IPS-18a (cell line): ENCODE results near the gene CHST13.
A peak's percentile ranks its signal among the peaks of the same experiment; 100 is the strongest.

Source experiments
- H3K27ac ChIP-seq: one replicate; pipeline ENCODE4 v1.5.1; 2013; ENCODE audit warnings: low read length
- H3K27me3 ChIP-seq: one replicate; pipeline ENCODE4 v1.6.1; 2013; ENCODE audit warnings: mild to moderate bottlenecking, low read length; ENCODE audit not compliant: control insufficient read depth, insufficient read depth
- H3K36me3 ChIP-seq: one replicate; pipeline ENCODE4 v1.6.1; 2013; ENCODE audit warnings: low read depth, low read length; ENCODE audit not compliant: control insufficient read depth
- H3K4me1 ChIP-seq: one replicate; pipeline ENCODE4 v1.6.1; 2013; ENCODE audit warnings: low read depth, low read length; ENCODE audit not compliant: control insufficient read depth
- H3K4me3 ChIP-seq: one replicate; pipeline ENCODE4 v1.5.1; 2013; ENCODE audit warnings: low read length
- H3K9ac ChIP-seq: one replicate; pipeline ENCODE4 v1.6.1; 2013; ENCODE audit warnings: mild to moderate bottlenecking, low read length, moderate library complexity
- H3K9me3 ChIP-seq: one replicate; pipeline ENCODE4 v1.6.1; 2013; ENCODE audit warnings: low read depth, low read length; ENCODE audit not compliant: control insufficient read depth

The CHST13 gene

GRCh38 chr3:126481808-126482502, 42.0 kb upstream of the CHST13 start:
- Histone ChIP-seq H3K9me3 (no peaks in the 10 kb centered on the region), H3K27me3 (no peaks in the 10 kb centered on the region), H3K4me3 (no peak overlapping the region), H3K36me3 (no peaks in the 10 kb centered on the region), H3K9ac (no peak overlapping the region), H3K4me1 (peaks cover 21% of the 10 kb centered on the region), H3K27ac (no peak overlapping the region)

DNA sequence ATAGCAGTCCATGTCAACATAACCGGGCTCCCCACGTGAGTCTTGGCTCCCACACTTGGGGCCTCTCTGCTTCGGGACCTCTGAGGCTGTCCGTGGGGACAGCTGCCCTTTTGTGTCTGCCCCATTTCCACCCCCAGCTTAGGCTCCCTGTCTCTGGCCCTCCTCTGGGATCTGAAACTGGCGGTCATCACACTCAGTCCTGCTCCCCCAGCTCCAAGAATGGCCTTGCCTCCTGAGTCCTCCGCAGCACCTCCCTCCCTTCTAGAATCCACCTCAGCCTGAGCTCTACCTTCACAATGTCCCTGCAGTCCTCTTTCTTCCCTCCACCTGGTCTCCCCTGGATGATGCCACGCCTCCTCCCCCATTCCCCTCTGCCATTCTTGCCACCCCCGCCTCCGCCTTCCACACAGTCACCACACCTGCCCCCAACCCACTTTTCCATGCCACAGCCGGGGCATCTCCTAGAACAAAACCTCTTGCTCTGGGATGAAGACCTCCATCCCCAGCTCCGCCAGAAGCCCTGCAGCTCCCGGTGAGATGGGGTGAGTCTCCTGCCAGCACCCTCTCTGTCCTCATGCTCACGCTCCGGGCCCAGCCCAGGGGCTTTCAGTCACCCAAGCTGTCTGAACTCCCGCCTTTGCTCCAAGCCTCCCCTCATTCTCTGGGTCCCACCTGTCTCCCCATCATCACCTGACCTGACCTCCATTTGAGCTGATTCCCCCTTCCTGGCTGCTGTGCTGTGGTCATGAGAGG, 41.3 kb upstream of the CHST13 start:
- no peak overlapping the region for H3K4me3 ChIP-seq
- peaks cover 21% of the 10 kb centered on the region for H3K4me1 ChIP-seq
- no peaks in the 10 kb centered on the region for H3K36me3 ChIP-seq
- H3K27me3 ChIP-seq: no peaks in the 10 kb centered on the region
- H3K27ac ChIP-seq: no peak overlapping the region
- H3K9ac ChIP-seq: no peak overlapping the region
- no peaks in the 10 kb centered on the region for H3K9me3 ChIP-seq

DNA sequence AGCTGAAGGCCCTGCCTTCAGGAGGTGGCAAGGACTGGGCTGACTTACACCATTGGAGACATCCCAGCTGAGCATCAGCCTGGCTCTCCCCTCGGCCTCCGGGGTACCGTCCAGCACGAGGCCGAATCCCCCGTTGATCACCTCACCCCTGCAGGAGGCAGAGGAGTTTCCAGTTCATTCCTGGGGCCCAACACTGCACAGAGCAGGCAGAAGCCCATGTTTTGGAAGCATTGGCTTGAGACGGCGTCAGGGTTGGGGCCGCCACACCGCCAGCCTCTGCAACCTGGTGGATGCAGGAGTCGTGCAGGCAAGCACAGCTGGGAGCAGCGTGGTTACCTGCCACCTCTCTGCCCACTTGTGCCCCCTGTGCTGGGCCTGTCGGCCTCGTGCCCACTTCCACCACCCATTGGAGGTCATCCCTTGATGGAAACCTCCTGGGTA, 40.6 kb upstream of the CHST13 start:
- Histone ChIP-seq H3K36me3 (no peaks in the 10 kb centered on the region), H3K9ac (no peak overlapping the region), H3K27me3 (no peaks in the 10 kb centered on the region), H3K27ac (no peak overlapping the region), H3K9me3 (no peaks in the 10 kb centered on the region), H3K4me3 (no peak overlapping the region), H3K4me1 (peaks cover 21% of the 10 kb centered on the region)

GRCh38 chr3:126484148-126484547, 39.8 kb upstream of the CHST13 start:
- H3K4me3 ChIP-seq: no peak overlapping the region
- no peaks in the 10 kb centered on the region for H3K9me3 ChIP-seq
- no peaks in the 10 kb centered on the region for H3K27me3 ChIP-seq
- H3K27ac ChIP-seq: no peak overlapping the region
- no peak overlapping the region for H3K9ac ChIP-seq
- H3K4me1 ChIP-seq: peaks cover 21% of the 10 kb centered on the region
- H3K36me3 ChIP-seq: no peaks in the 10 kb centered on the region

DNA sequence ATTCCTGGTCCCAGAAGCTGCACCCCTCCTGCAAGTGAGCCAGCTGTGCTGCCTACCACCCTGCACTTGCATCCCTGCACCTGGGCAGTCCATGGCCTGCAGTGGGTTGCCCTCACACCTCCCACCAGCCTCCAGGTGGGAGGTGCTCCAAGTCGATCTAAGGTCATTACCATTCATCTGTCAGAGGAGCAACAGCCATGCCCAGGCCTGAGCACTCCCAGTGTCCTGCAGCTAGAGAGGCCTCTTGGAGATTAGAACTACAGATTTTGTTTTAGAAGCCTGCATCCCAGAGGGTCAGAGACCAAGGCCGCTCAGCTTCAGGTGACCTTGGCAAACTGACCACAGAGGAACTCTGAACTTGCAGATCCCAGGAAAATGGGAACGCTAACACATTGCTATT, 39.3 kb upstream of the CHST13 start:
- peak overlapping the region; percentile 8 for H3K4me3 ChIP-seq

GRCh38 chr3:126485176-126485897, 38.6 kb upstream of the CHST13 start:
- H3K9me3 ChIP-seq: no peaks in the 10 kb centered on the region
- H3K4me3 ChIP-seq: peak overlapping the region; percentile 8
- H3K27ac ChIP-seq: peak overlapping the region; percentile 52
- H3K4me1 ChIP-seq: peaks cover 21% of the 10 kb centered on the region
- H3K36me3 ChIP-seq: no peaks in the 10 kb centered on the region
- H3K9ac ChIP-seq: no peak overlapping the region
- no peaks in the 10 kb centered on the region for H3K27me3 ChIP-seq

More for the DNA sequence above, 39.3 kb upstream of the CHST13 start:
- Histone ChIP-seq H3K4me1 (peaks cover 21% of the 10 kb centered on the region), H3K27me3 (no peaks in the 10 kb centered on the region), H3K9me3 (no peaks in the 10 kb centered on the region), H3K36me3 (no peaks in the 10 kb centered on the region), H3K9ac (no peak overlapping the region), H3K27ac (peak overlapping the region; percentile 52)

DNA sequence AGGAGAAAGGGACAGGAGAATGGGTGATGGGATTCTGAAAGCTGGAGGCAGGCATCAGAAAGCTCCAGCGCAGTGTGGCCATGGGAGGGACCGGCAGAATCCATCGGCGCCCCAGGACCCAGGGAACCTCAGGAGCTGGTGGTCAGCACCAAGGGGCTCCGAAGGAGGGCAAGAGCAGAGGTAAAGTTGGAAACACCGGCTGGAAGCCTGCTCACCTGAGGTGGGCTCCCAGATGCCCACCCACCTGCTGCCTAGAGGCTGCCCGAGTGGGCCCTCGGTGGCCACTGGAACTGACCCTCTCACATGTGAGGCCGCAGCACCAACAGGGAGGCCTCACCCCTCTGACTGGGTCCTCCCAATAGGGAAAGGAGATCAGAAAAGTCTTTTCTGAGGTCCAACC, 38.0 kb upstream of the CHST13 start:
- no peaks in the 10 kb centered on the region for H3K9me3 ChIP-seq
- peaks cover 21% of the 10 kb centered on the region for H3K4me1 ChIP-seq
- no peak overlapping the region for H3K27ac ChIP-seq
- H3K9ac ChIP-seq: no peak overlapping the region
- H3K27me3 ChIP-seq: no peaks in the 10 kb centered on the region
- H3K4me3 ChIP-seq: no peak overlapping the region
- no peaks in the 10 kb centered on the region for H3K36me3 ChIP-seq

GRCh38 chr3:126486360-126486847, 37.6 kb upstream of the CHST13 start:
- H3K36me3 ChIP-seq: no peaks in the 10 kb centered on the region
- no peak overlapping the region for H3K9ac ChIP-seq
- no peak overlapping the region for H3K27ac ChIP-seq
- H3K4me1 ChIP-seq: peaks cover 21% of the 10 kb centered on the region
- no peak overlapping the region for H3K4me3 ChIP-seq
- H3K27me3 ChIP-seq: no peaks in the 10 kb centered on the region
- H3K9me3 ChIP-seq: no peaks in the 10 kb centered on the region

DNA sequence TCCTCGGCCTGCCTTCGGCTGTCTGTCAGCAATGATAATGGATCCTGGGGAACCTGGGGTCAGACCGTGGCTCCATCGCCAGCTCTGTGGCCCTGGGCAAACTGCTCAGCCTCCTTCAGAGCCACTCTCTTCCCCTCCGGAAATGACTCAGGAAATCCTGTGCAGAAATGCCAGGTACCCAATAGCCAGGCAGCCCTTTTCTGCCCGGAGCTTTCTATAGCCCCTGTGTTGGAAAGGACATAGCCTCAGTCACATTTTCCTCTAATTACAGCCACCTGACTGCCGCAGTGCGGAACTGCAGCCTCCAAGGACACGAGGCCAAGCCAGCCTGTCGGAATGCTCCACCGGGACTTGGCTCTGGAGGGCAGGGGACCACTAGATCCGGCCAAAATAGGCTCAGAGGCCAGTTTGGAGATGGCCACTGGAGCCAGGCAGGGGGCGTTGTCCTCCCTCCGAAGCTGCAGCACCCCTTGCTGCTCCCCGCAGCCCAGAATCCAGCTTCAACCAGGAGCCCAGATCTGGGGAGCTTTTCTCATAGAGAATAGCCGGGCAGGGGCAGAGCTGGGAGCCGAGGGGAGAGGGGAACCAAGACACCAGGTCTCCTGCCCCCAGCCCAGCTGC, 36.7 kb upstream of the CHST13 start:
- Histone ChIP-seq H3K4me1 (peaks cover 21% of the 10 kb centered on the region), H3K27ac (no peak overlapping the region), H3K27me3 (no peaks in the 10 kb centered on the region), H3K9me3 (no peaks in the 10 kb centered on the region), H3K36me3 (no peaks in the 10 kb centered on the region), H3K4me3 (no peak overlapping the region), H3K9ac (no peak overlapping the region)

- Histone ChIP-seq H3K9ac (no peak overlapping the region), H3K4me1 (peaks cover 21% of the 10 kb centered on the region), H3K9me3 (no peaks in the 10 kb centered on the region), H3K27ac (no peak overlapping the region), H3K4me3 (no peak overlapping the region), H3K36me3 (no peaks in the 10 kb centered on the region), H3K27me3 (no peaks in the 10 kb centered on the region)
These were observed 35.8 kb upstream of the CHST13 start for GRCh38 chr3:126488185-126488584.

DNA sequence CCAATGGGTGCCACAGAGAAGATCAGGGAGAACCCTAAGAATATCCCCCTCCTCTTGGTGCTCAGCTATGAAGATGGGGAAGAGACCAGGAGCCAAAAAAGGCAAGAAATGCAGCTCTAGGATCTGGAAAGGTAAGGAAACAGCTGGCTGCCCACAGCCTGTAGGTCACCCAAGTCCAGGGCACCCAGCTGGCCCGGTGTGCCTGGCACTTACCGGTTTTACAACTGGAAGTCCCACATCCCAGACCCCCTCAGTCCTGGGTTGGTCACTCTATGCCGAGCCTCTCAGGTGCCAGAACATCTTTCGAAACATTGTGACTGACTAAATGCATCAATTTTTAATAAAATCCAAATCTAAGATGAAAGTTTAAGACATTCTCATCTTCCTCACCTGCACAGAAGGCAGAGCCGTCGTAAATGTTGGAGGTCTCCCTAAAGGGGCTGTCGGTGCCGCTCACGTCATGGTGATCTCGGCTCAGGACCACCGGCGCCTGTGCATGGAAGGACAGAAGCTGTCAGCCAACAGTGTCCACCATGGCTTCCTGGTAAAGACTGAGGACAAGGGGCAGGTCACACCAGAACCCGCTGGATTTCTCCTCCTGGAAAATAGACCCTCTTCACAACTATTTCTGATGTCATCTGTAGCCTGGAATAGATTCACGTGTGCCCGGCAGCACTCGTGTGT, 34.9 kb upstream of the CHST13 start:
- Histone ChIP-seq H3K27me3 (no peaks in the 10 kb centered on the region), H3K27ac (no peak overlapping the region), H3K9ac (no peak overlapping the region), H3K4me3 (no peak overlapping the region), H3K4me1 (peaks cover 21% of the 10 kb centered on the region), H3K36me3 (no peaks in the 10 kb centered on the region), H3K9me3 (no peaks in the 10 kb centered on the region)
